Ishikawa (cell line): Measurements from ENCODE around the gene TRA2A.

ENCODE experiments used
- CEBPB ChIP-seq: IDR thresholded peaks from 2 replicates; pipeline ENCODE4 v1.6.1; 2012
- CREB1 ChIP-seq: IDR thresholded peaks from 2 replicates; pipeline ENCODE4 v1.6.1; 2012; ENCODE audit warnings: low read depth
- EGR1 ChIP-seq: IDR thresholded peaks from 2 replicates; pipeline ENCODE4 v1.6.1; 2012
- EP300 ChIP-seq: IDR thresholded peaks from 2 replicates; pipeline ENCODE4 v1.6.1; 2012; ENCODE audit warnings: borderline replicate concordance
- FOXM1 ChIP-seq: IDR thresholded peaks from 2 replicates; pipeline ENCODE4 v1.6.1; 2012; ENCODE audit warnings: low read depth, borderline replicate concordance
- NFIC ChIP-seq: IDR thresholded peaks from 2 replicates; pipeline ENCODE4 v1.6.1; 2012
- RAD21 ChIP-seq: IDR thresholded peaks from 2 replicates; pipeline ENCODE4 v1.6.1; 2012; ENCODE audit warnings: low read depth
- TAF1 ChIP-seq: IDR thresholded peaks from 2 replicates; pipeline ENCODE4 v1.6.1; 2012; ENCODE audit warnings: low read depth, mild to moderate bottlenecking
- TEAD4 ChIP-seq: IDR thresholded peaks from 2 replicates; pipeline ENCODE4 v1.6.1; 2012
- YY1 ChIP-seq: IDR thresholded peaks from 2 replicates; pipeline ENCODE4 v1.6.1; 2012; ENCODE audit warnings: low read depth
- ZBTB7A ChIP-seq: IDR thresholded peaks from 2 replicates; pipeline ENCODE4 v1.6.1; 2012; ENCODE audit warnings: low read depth
- TF ChIP-seq, protein P1 (sequence below): IDR thresholded peaks from 2 replicates; pipeline ENCODE4 v1.6.1; 2012
- TF ChIP-seq, protein P2 (sequence below): IDR thresholded peaks from 2 replicates; pipeline ENCODE4 v1.6.1; 2012

GRCh38 chr7:23490357-23491135, 41.2 kb downstream of the TRA2A start:
- TF ChIP-seq TAF1 (no peak), NFIC (no peak), RAD21 (no peak), YY1 (no peak), EP300 (no peak), FOXM1 (no peak), ZBTB7A (no peak), TEAD4 (no peak), CEBPB (no peak), EGR1 (no peak), CREB1 (no peak)
- TF ChIP-seq, protein P1, sequence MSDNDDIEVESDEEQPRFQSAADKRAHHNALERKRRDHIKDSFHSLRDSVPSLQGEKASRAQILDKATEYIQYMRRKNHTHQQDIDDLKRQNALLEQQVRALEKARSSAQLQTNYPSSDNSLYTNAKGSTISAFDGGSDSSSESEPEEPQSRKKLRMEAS = no peak
- TF ChIP-seq, protein P2, sequence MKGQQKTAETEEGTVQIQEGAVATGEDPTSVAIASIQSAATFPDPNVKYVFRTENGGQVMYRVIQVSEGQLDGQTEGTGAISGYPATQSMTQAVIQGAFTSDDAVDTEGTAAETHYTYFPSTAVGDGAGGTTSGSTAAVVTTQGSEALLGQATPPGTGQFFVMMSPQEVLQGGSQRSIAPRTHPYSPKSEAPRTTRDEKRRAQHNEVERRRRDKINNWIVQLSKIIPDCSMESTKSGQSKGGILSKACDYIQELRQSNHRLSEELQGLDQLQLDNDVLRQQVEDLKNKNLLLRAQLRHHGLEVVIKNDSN = no peak
